GM18517 (cell line): ENCODE results near the gene SOWAHA.
A peak's percentile ranks its signal among the peaks of the same experiment; 100 is the strongest.
"Not testable (repeated sequence)": the region's sequence is repeated elsewhere in the genome, so short reads cannot be mapped to it uniquely, and the experiment has no call there.

Experiments
- ATAC-seq: cut with Tn5 transposase; IDR thresholded peaks from one replicate; pipeline ENCODE4 v1.9.1; 2021; ENCODE audit warnings: mild to moderate bottlenecking, moderate library complexity; ENCODE audit not compliant: unreplicated experiment

Gene SOWAHA

GRCh38 chr5:132777209-132778069, 35.7 kb upstream of the SOWAHA start, which contains the start of gene SEPTIN8:
SEPTIN8 (minus strand) TSS chr5:132777239; CDS start chr5:132777137, 102 bp downstream.
- ATAC-seq: peak; percentile 60

- no peak for ATAC-seq
Observed at GRCh38 chr5:132778129-132778528, 35.0 kb upstream of the SOWAHA start.

GRCh38 chr5:132778856-132779255, 34.2 kb upstream of the SOWAHA start:
- ATAC-seq: no peak

- ATAC-seq: no peak
Observed at GRCh38 chr5:132779961-132780360, 33.1 kb upstream of the SOWAHA start.

- ATAC-seq: no peak
Observed at GRCh38 chr5:132780577-132780976, 32.5 kb upstream of the SOWAHA start.

GRCh38 chr5:132781029-132781428, 32.1 kb upstream of the SOWAHA start:
- no peak for ATAC-seq

GRCh38 chr5:132782101-132782500, 31.0 kb upstream of the SOWAHA start:
- no peak for ATAC-seq

GRCh38 chr5:132785365-132785764, 27.7 kb upstream of the SOWAHA start:
- no peak for ATAC-seq

- no peak for ATAC-seq
Observed at GRCh38 chr5:132785864-132786263, 27.2 kb upstream of the SOWAHA start.

- no peak for ATAC-seq
Observed at GRCh38 chr5:132787076-132787475, 26.0 kb upstream of the SOWAHA start.

GRCh38 chr5:132788508-132788907, 24.6 kb upstream of the SOWAHA start:
- no peak for ATAC-seq

GRCh38 chr5:132788990-132789886, 23.9 kb upstream of the SOWAHA start:
- ATAC-seq: no peak

- no peak for ATAC-seq
Observed at GRCh38 chr5:132790201-132790865, 22.8 kb upstream of the SOWAHA start.

- ATAC-seq: no peak
Observed at GRCh38 chr5:132791026-132791425, 22.1 kb upstream of the SOWAHA start.

- ATAC-seq: no peak
Observed at GRCh38 chr5:132797651-132798050, 15.5 kb upstream of the SOWAHA start.

GRCh38 chr5:132799392-132799791, 13.7 kb upstream of the SOWAHA start:
- no peak for ATAC-seq

GRCh38 chr5:132800545-132800944, 12.6 kb upstream of the SOWAHA start:
- ATAC-seq: no peak

GRCh38 chr5:132802044-132802684, 10.9 kb upstream of the SOWAHA start:
- no peak for ATAC-seq

- ATAC-seq: not testable (repeated sequence)
Observed at GRCh38 chr5:132802685-132803066, 10.4 kb upstream of the SOWAHA start.

GRCh38 chr5:132804219-132804618, 8.9 kb upstream of the SOWAHA start:
- not testable (repeated sequence) for ATAC-seq

- ATAC-seq: not testable (repeated sequence)
Observed at GRCh38 chr5:132805872-132806271, 7.2 kb upstream of the SOWAHA start.
